HepG2 (cell line): ENCODE results near the gene STRBP. TPM values are rescaled to one million over a fixed set of nuclear protein-coding genes. Genes with fewer than 3 reads are reported as not detected.

Experiments
- ATAC-seq: fragments of 200-7000 bp; cut with Tn5 transposase; 3 replicates; pipeline ENCODE4 v1.9.1; 2020; ENCODE audit warnings: mild to moderate bottlenecking, moderate library complexity
- BruUV-seq: library from RNA; stranded (reverse); fragments of 400-500 nt; replicated peaks from 2 replicates; lab custom pipeline; 2021; lab: Mats Ljungman, UMichigan
- CTCF ChIA-PET: fragments of 300-600 bp; formaldehyde crosslinking; extraction: SDS; loops from one replicate; lab custom pipeline; 2021; ENCODE audit warnings: low total read pairs, inconsistent platforms, low intra/inter-chr PET ratio; lab: Yijun Ruan, JAX
- POLR2A ChIA-PET: fragments of 350-600 bp; sonication (Branson Sonifier 250); formaldehyde crosslinking; loops from one replicate; lab custom pipeline; 2020; ENCODE audit warnings: antibody characterized with exemption, inconsistent platforms; lab: Yijun Ruan, JAX
- DNase-seq: peaks from one replicate; pipeline ENCODE4 v3.0.0-alpha.2; 2015; ENCODE audit warnings: low spot score
- FAIRE-seq: peaks from 3 replicates; lab custom pipeline; 2011; peaks lifted over from hg19 to GRCh38; lab: Jason Lieb, UNC
- H2AFZ ChIP-seq: one replicate; pipeline ENCODE4 v1.6.1; 2011; ENCODE audit warnings: low read length, inconsistent platforms
- H3K27ac ChIP-seq: fragments of 300-600 bp; 3 replicates; pipeline ENCODE4 v1.8.0; 2011; ENCODE audit warnings: mixed run types, mild to moderate bottlenecking, mixed read lengths, low read length, inconsistent platforms; ENCODE audit not compliant: insufficient read depth; ENCODE audit errors: extremely low read length
- H3K27me3 ChIP-seq, 2 experiments: fragments of 200-600 bp in 1 of 2; 2 replicates in 1 of 2; 3 replicates in 1 of 2; pipeline versions ENCODE4 v1.6.0 to v1.8.0; 2011; ENCODE audit warnings: low read length in 2 of 2, mild to moderate bottlenecking in 2 of 2, moderate library complexity in 2 of 2, inconsistent platforms in 1 of 2; ENCODE audit not compliant: insufficient read depth in 2 of 2, control insufficient read depth in 1 of 2
- H3K36me3 ChIP-seq, 2 experiments: fragments of 200-600 bp in 1 of 2; replicated peaks in 1 of 2; 2 replicates in 1 of 2; 3 replicates in 1 of 2; pipeline versions ENCODE4 v1.5.1 to v1.8.0; 2011; ENCODE audit warnings: low read length in 2 of 2, inconsistent platforms in 1 of 2; ENCODE audit not compliant: insufficient read depth in 2 of 2, control insufficient read depth in 1 of 2
- H3K4me1 ChIP-seq: 2 replicates; pipeline ENCODE4 v1.5.1; 2012; ENCODE audit warnings: low read length, inconsistent platforms; ENCODE audit not compliant: insufficient read depth
- H3K4me2 ChIP-seq: 2 replicates; pipeline ENCODE4 v1.6.0; 2011; ENCODE audit warnings: low read depth, low read length, inconsistent platforms
- H3K4me3 ChIP-seq, 3 experiments: fragments of 200-600 bp in 1 of 3; sonication (generic), shearing (Covaris generic) in 1 of 3; replicated peaks in 1 of 3; 2 replicates each; pipeline ENCODE4 v1.5.1; 2011 to 2016; ENCODE audit warnings: low read length in 3 of 3, inconsistent platforms in 2 of 3, low read depth in 2 of 3, mild to moderate bottlenecking in 2 of 3, control low read depth in 1 of 3, mixed read lengths in 1 of 3; ENCODE audit not compliant: insufficient read depth in 1 of 3
- H3K79me2 ChIP-seq: one replicate; pipeline ENCODE4 v1.6.1; 2011; ENCODE audit warnings: low read length, inconsistent platforms; ENCODE audit not compliant: insufficient read depth
- H3K9ac ChIP-seq: 2 replicates; pipeline ENCODE4 v1.6.0; 2011; ENCODE audit warnings: mild to moderate bottlenecking, low read depth, low read length, inconsistent platforms; ENCODE audit not compliant: insufficient read depth
- H3K9me3 ChIP-seq: 2 replicates; pipeline ENCODE4 v1.5.1; 2012; ENCODE audit warnings: mild to moderate bottlenecking, low read length
- H4K20me1 ChIP-seq: 2 replicates; pipeline ENCODE4 v1.6.0; 2011; ENCODE audit warnings: inconsistent platforms, mild to moderate bottlenecking, low read length, moderate library complexity; ENCODE audit not compliant: insufficient read depth
- GTF3A ChIP-seq: sonication (generic); formaldehyde crosslinking; conservative IDR thresholded peaks from 2 replicates; pipeline ENCODE4 v1.4.0; 2020; ENCODE audit warnings: mild to moderate bottlenecking, missing genetic modification reagents
- WGBS: methylation state at CpG from one replicate; pipeline ENCODE4 v1.1.6; 2017; ENCODE audit warnings: low lambda C conversion rate; 5-methylcytosine and 5-hydroxymethylcytosine counted together
- in situ Hi-C: cut with HindIII; loops from 2 replicates; pipeline ENCODE4 v1.10.0; 2017; ENCODE audit warnings: low pct_unique_long_range_greater_than_20kb; ENCODE audit not compliant: extremely low pct_ligation_motif_present
- intact Hi-C: fragments of 100-400 bp; cut with micrococcal nuclease; formaldehyde crosslinking; loops from one replicate; pipeline ENCODE4 v1.10.0; 2022; ENCODE audit not compliant: unreplicated experiment
- polyA plus RNA-seq, 8 experiments: library from polyadenylated mRNA; depleted of rRNA in 3 of 8; stranded (reverse) in 7 of 8; unstranded in 1 of 8; fragments of >200 nt; fragmentation: Illumina TruSeq in 4 of 8; extraction: Trizol in 4 of 8; gene quantifications; 2 replicates each; pipeline versions ENCODE4 v1.2.1 to v1.2.3, GENCODE V29; 2011 to 2016; ENCODE audit warnings: low read depth in 4 of 8, missing spikeins in 1 of 8, mixed read lengths in 1 of 8; ENCODE audit not compliant: insufficient read depth in 1 of 8
- total RNA-seq, 5 experiments: library from RNA; depleted of rRNA; stranded (reverse); fragments of >200 nt; fragmentation: Illumina TruSeq; extraction: Trizol; gene quantifications; 2 replicates each; pipeline ENCODE4 v1.2.3, GENCODE V29; 2016; ENCODE audit warnings: low read depth in 1 of 5
- TF ChIP-seq, protein P1 (sequence below): sonication (generic); formaldehyde crosslinking; conservative IDR thresholded peaks from 2 replicates; pipeline ENCODE4 v1.4.0; 2020; ENCODE audit warnings: mild to moderate bottlenecking, missing genetic modification reagents, moderate library complexity
- TF ChIP-seq, protein P2 (sequence below): sonication (generic); formaldehyde crosslinking; IDR thresholded peaks from 2 replicates; pipeline ENCODE4 v1.4.0; 2020; ENCODE audit warnings: mild to moderate bottlenecking, missing genetic modification reagents
- TF ChIP-seq, protein P3 (sequence below): sonication (generic); formaldehyde crosslinking; IDR thresholded peaks from 2 replicates; pipeline ENCODE4 v1.5.0; 2020; ENCODE audit warnings: mild to moderate bottlenecking, missing genetic modification reagents

STRBP gene
- total and polyA plus RNA-seq, 2 of the 13 experiments (the other 11 are each of a cell fraction or from before 2014, with no cell fraction given): 14.5 to 38.5 TPM

- TF ChIP-seq, protein P1, sequence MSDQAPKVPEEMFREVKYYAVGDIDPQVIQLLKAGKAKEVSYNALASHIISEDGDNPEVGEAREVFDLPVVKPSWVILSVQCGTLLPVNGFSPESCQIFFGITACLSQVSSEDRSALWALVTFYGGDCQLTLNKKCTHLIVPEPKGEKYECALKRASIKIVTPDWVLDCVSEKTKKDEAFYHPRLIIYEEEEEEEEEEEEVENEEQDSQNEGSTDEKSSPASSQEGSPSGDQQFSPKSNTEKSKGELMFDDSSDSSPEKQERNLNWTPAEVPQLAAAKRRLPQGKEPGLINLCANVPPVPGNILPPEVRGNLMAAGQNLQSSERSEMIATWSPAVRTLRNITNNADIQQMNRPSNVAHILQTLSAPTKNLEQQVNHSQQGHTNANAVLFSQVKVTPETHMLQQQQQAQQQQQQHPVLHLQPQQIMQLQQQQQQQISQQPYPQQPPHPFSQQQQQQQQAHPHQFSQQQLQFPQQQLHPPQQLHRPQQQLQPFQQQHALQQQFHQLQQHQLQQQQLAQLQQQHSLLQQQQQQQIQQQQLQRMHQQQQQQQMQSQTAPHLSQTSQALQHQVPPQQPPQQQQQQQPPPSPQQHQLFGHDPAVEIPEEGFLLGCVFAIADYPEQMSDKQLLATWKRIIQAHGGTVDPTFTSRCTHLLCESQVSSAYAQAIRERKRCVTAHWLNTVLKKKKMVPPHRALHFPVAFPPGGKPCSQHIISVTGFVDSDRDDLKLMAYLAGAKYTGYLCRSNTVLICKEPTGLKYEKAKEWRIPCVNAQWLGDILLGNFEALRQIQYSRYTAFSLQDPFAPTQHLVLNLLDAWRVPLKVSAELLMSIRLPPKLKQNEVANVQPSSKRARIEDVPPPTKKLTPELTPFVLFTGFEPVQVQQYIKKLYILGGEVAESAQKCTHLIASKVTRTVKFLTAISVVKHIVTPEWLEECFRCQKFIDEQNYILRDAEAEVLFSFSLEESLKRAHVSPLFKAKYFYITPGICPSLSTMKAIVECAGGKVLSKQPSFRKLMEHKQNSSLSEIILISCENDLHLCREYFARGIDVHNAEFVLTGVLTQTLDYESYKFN (CRISPR knock-in tag): no peak
- TF ChIP-seq GTF3A (CRISPR knock-in tag): no peak
- TF ChIP-seq, all 625 proteins: peak for 1
Measured at GRCh38 chr9:123191260-123191659, 77.1 kb downstream of the STRBP start (continued).

DNA sequence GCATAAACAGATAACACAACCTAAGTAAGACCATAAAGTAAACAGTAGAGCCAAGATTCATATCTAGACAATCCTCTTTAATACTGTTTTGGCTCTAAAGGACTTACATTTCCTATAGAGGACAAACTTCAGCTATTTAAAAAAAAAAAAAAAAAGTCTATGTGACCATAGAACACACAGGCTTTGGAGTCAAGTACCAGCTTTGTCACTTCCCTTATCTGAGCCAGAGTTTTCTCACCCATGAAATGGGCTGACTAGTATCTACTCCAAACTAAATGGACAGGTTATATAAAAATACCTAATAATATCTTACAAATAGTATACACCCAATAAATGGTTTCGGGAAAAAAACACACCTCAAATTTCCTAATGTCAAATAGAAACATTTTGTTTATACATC is 81.3 kb downstream of the STRBP start:
- Histone ChIP-seq H3K4me1 (no peaks in the 10 kb centered on the region), H4K20me1 (no peaks in the 10 kb centered on the region; the same call in 1 of the 2 replicates), H3K9me3 (no peaks in the 10 kb centered on the region), H3K4me3 (no peak overlapping the region), H3K27ac (no peak overlapping the region), H3K9ac (no peak overlapping the region), H2AFZ (no peak overlapping the region), H3K4me2 (no peak overlapping the region), H3K79me2 (no peaks in the 10 kb centered on the region), H3K27me3 (no peaks in the 10 kb centered on the region), H3K36me3 (no peaks in the 10 kb centered on the region)
- FAIRE-seq: no peak
- WGBS: 95% methylated on average over 1 of the region's 1 CpG
- in situ Hi-C loops: no loop called here
- ChIA-PET POLR2A (no interaction called here), CTCF (no interaction called here)
- no peak for ATAC-seq
- no TSS peak for BruUV-seq
- intact Hi-C loops: no loop called here
- DNase-seq: no peak
- TF ChIP-seq, protein P2, sequence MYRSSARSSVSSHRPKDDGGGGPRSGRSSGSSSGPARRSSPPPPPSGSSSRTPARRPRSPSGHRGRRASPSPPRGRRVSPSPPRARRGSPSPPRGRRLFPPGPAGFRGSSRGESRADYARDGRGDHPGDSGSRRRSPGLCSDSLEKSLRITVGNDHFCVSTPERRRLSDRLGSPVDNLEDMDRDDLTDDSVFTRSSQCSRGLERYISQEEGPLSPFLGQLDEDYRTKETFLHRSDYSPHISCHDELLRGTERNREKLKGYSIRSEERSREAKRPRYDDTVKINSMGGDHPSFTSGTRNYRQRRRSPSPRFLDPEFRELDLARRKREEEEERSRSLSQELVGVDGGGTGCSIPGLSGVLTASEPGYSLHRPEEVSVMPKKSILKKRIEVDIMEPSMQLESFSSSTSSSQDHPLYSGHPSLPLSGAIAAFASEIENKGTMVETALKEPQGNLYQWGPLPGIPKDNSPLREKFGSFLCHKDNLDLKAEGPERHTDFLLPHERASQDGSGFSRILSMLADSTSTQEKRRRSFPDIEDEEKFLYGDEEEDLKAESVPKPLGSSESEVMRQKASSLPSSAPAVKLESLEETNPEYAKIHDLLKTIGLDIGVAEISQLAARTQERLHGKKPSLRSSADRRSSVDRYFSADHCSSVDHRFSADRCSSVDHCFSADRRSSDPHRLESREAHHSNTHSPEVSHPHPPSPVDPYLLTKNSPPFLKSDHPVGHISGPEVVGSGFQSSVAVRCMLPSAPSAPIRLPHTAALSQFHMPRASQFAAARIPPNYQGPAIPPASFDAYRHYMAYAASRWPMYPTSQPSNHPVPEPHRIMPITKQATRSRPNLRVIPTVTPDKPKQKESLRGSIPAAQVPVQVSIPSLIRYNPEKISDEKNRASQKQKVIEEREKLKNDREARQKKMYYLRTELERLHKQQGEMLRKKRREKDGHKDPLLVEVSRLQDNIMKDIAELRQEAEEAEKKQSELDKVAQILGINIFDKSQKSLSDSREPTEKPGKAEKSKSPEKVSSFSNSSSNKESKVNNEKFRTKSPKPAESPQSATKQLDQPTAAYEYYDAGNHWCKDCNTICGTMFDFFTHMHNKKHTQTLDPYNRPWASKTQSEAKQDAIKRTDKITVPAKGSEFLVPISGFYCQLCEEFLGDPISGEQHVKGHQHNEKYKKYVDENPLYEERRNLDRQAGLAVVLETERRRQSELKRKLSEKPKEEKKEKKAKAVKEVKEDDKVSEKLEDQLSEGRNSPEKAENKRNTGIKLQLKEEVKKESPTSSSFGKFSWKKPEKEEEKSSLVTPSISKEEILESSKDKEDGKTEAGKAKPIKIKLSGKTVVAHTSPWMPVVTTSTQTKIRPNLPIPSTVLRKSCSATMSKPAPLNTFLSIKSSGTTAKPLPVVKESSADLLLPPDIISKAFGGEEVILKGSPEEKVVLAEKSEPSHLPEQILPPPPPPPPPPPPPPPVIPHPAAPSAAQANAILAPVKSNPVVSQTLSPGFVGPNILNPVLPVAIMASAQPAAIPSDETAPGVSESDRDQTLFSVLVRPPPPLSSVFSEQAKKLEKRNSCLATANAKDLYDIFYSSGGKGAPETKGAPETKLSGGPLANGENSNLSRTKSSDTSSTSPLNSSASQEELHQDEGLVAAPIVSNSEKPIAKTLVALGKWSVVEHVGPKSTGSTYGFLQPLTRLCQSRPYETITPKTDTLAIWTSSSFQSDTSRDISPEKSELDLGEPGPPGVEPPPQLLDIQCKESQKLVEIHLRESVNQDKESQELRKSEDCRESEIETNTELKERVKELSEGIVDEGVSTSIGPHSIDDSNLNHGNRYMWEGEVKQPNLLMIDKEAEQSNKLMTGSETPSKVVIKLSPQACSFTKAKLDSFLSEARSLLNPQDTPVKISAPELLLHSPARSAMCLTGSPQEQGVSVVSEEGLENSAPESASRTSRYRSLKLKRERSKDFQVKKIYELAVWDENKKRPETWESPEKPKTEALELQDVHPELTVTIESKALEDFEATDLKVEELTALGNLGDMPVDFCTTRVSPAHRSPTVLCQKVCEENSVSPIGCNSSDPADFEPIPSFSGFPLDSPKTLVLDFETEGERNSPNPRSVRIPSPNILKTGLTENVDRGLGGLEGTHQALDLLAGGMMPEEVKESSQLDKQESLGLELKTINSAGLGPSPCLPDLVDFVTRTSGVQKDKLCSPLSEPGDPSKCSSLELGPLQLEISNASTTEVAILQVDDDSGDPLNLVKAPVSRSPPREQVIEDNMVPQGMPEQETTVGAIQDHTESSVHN (CRISPR knock-in tag): no peak
- TF ChIP-seq, protein P3, sequence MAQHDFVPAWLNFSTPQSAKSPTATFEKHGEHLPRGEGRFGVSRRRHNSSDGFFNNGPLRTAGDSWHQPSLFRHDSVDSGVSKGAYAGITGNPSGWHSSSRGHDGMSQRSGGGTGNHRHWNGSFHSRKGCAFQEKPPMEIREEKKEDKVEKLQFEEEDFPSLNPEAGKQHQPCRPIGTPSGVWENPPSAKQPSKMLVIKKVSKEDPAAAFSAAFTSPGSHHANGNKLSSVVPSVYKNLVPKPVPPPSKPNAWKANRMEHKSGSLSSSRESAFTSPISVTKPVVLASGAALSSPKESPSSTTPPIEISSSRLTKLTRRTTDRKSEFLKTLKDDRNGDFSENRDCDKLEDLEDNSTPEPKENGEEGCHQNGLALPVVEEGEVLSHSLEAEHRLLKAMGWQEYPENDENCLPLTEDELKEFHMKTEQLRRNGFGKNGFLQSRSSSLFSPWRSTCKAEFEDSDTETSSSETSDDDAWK (CRISPR knock-in tag): no peak
- TF ChIP-seq, protein P1 (CRISPR knock-in tag): no peak
